ENCODE results near the gene EME1. TPM values are rescaled to one million over a fixed set of nuclear protein-coding genes. Genes with fewer than 3 reads are reported as not detected.

The EME1 gene
- total and polyA plus RNA-seq, 9 donors = 0.46 to 1.4 (median 0.88) TPM

- intact Hi-C loops (cut with DNase I) = no loop called here
- no peak overlapping the region for H3K4me3 ChIP-seq
- no peaks in the 10 kb centered on the region for H3K36me3 ChIP-seq
These were observed 16.0 kb upstream of the EME1 start for GRCh38 chr17:50356892-50357510.

GRCh38 chr17:50358177-50358576 lies 14.9 kb upstream of the EME1 start:
- Histone ChIP-seq H3K4me3 (no peak overlapping the region), H3K4me1 (ENCODE audit: insufficient read depth) (no peaks in the 10 kb centered on the region), H3K27me3 (no peaks in the 10 kb centered on the region), H3K27ac (no peak overlapping the region), H3K9me3 (no peaks in the 10 kb centered on the region), H3K36me3 (no peaks in the 10 kb centered on the region)
- intact Hi-C loops (cut with DNase I) = no loop called here
- no peak for DNase-seq
- WGBS, 3 donors = 86 to 93% (median 88%) methylated on average over 17 of the region's 17 CpGs
- TF ChIP-seq CTCF (IDR thresholded peaks at IDR 0.05) (no peak), EP300 (IDR thresholded peaks at IDR 0.05) (no peak), POLR2A (IDR thresholded peaks at IDR 0.05) (no peak)

More at GRCh38 chr17:50356892-50357510, 16.0 kb upstream of the EME1 start:
- Histone ChIP-seq H3K27ac (no peak overlapping the region), H3K9me3 (no peaks in the 10 kb centered on the region), H3K4me1 (ENCODE audit: insufficient read depth) (peaks cover 7% of the 10 kb centered on the region), H3K27me3 (no peaks in the 10 kb centered on the region)
- WGBS, 3 donors = 89 to 92% (median 91%) methylated on average over 11 to 12 of the region's 12 CpGs
- peak in 1 of 5 donors; percentile 14 for DNase-seq
- TF ChIP-seq POLR2A (IDR thresholded peaks at IDR 0.05) = no peak
- TF ChIP-seq CTCF (IDR thresholded peaks at IDR 0.05) = no peak
- TF ChIP-seq EP300 (IDR thresholded peaks at IDR 0.05) = no peak

- no peak for TF ChIP-seq POLR2A (IDR thresholded peaks at IDR 0.05)
- no peak for TF ChIP-seq EP300 (IDR thresholded peaks at IDR 0.05)
- no peak for TF ChIP-seq CTCF (IDR thresholded peaks at IDR 0.05)
- H3K36me3 ChIP-seq = no peaks in the 10 kb centered on the region
- no peaks in the 10 kb centered on the region for H3K4me1 ChIP-seq (ENCODE audit: insufficient read depth)
- H3K9me3 ChIP-seq = no peaks in the 10 kb centered on the region
- no peaks in the 10 kb centered on the region for H3K27me3 ChIP-seq
- H3K27ac ChIP-seq = no peak overlapping the region
- WGBS, 3 donors = 65 to 73% (median 71%) methylated on average over 5 of the region's 5 CpGs
- DNase-seq = no peak
- intact Hi-C loops (cut with DNase I) = no loop called here
- no peak overlapping the region for H3K4me3 ChIP-seq
These were observed 13.9 kb upstream of the EME1 start for GRCh38 chr17:50359005-50359699.

GRCh38 chr17:50359998-50360461 lies 13.0 kb upstream of the EME1 start:
- 65 to 70% (median 69%) methylated on average over 12 to 14 of the region's 14 CpGs for WGBS, 3 donors
- TF ChIP-seq CTCF (IDR thresholded peaks at IDR 0.05) = no peak
- no peak for TF ChIP-seq EP300 (IDR thresholded peaks at IDR 0.05)
- no peak for TF ChIP-seq POLR2A (IDR thresholded peaks at IDR 0.05)
- H3K36me3 ChIP-seq = no peaks in the 10 kb centered on the region
- no peaks in the 10 kb centered on the region for H3K27me3 ChIP-seq
- no peaks in the 10 kb centered on the region for H3K9me3 ChIP-seq
- intact Hi-C loops (cut with DNase I) = loop anchor here in 1 of 4 donors (5.0 kb wide), 1 partner anchor 107 kb away; the partner anchor contains the start of gene CHAD
- no peaks in the 10 kb centered on the region for H3K4me1 ChIP-seq (ENCODE audit: insufficient read depth)
- H3K27ac ChIP-seq = no peak overlapping the region
- no peak overlapping the region for H3K4me3 ChIP-seq
- peak in 1 of 5 donors; percentile 12 for DNase-seq

All from ovary (tissue), 9 donors.